GM18861 (cell line): Measurements from ENCODE around the gene ARNT2.
"Not testable (repeated sequence)": the region's sequence is repeated elsewhere in the genome, so short reads cannot be mapped to it uniquely, and the experiment has no call there.

Source experiments
- ATAC-seq: cut with Tn5 transposase; IDR thresholded peaks from one replicate; pipeline ENCODE4 v1.9.1; 2021; ENCODE audit not compliant: unreplicated experiment

ARNT2 gene

GRCh38 chr15:80404057-80404760, at the start of gene ARNT2:
Gene ARNT2, plus strand, starts transcription at chr15:80404382. Its CDS starts 134 bp downstream, at chr15:80404516.
- ATAC-seq, result no peak

- no peak for ATAC-seq
Measured at GRCh38 chr15:80367094-80367493, 37.1 kb upstream of the ARNT2 start.

GRCh38 chr15:80367661-80368060, 36.5 kb upstream of the ARNT2 start:
- no peak for ATAC-seq

- no peak for ATAC-seq
Measured at GRCh38 chr15:80371924-80372323, 32.3 kb upstream of the ARNT2 start.

- ATAC-seq, result no peak
Measured at GRCh38 chr15:80374441-80374840, 29.7 kb upstream of the ARNT2 start.

GRCh38 chr15:80375968-80376891, 28.0 kb upstream of the ARNT2 start:
- no peak for ATAC-seq

- no peak for ATAC-seq
Measured at GRCh38 chr15:80379693-80380092, 24.5 kb upstream of the ARNT2 start.

- ATAC-seq, result no peak
Measured at GRCh38 chr15:80380154-80380553, 24.0 kb upstream of the ARNT2 start.

GRCh38 chr15:80382285-80382684, 21.9 kb upstream of the ARNT2 start:
- ATAC-seq, result no peak

- no peak for ATAC-seq
Measured at GRCh38 chr15:80384432-80384831, 19.8 kb upstream of the ARNT2 start.

- no peak for ATAC-seq
Measured at GRCh38 chr15:80386151-80386550, 18.0 kb upstream of the ARNT2 start.

- no peak for ATAC-seq
Measured at GRCh38 chr15:80388326-80388725, 15.9 kb upstream of the ARNT2 start.

- ATAC-seq, result no peak
Measured at GRCh38 chr15:80389370-80389769, 14.8 kb upstream of the ARNT2 start.

GRCh38 chr15:80390942-80391341, 13.2 kb upstream of the ARNT2 start:
- not testable (repeated sequence) for ATAC-seq

GRCh38 chr15:80395616-80396015, 8.6 kb upstream of the ARNT2 start:
- no peak for ATAC-seq

- no peak for ATAC-seq
Measured at GRCh38 chr15:80396096-80396495, 8.1 kb upstream of the ARNT2 start.

- no peak for ATAC-seq
Measured at GRCh38 chr15:80399508-80399907, 4.7 kb upstream of the ARNT2 start.

- no peak for ATAC-seq
Measured at GRCh38 chr15:80401456-80401855, 2.7 kb upstream of the ARNT2 start.

- no peak for ATAC-seq
Measured at GRCh38 chr15:80402339-80402738, 1.8 kb upstream of the ARNT2 start.

- ATAC-seq, result no peak
Measured at GRCh38 chr15:80403712-80404056, 498 bp upstream of the ARNT2 start.

GRCh38 chr15:80404761-80405553, 775 bp downstream of the ARNT2 start:
- ATAC-seq, result no peak

GRCh38 chr15:80405554-80405850, 1.3 kb downstream of the ARNT2 start:
- no peak for ATAC-seq
